A673 (cell line): Measurements from ENCODE around the gene COMT. TPM values are rescaled to one million over a fixed set of nuclear protein-coding genes. Genes with fewer than 3 reads are reported as not detected.
A peak's percentile ranks its signal among the peaks of the same experiment; 100 is the strongest.

ENCODE experiments used
- BruUV-seq: library from RNA; stranded (reverse); fragments of 400-500 nt; replicated peaks from 2 replicates; lab custom pipeline; 2021; lab: Mats Ljungman, UMichigan
- CTCF ChIA-PET: fragments of 300-600 bp; sonication (Branson Sonifier 250); formaldehyde crosslinking; loops from one replicate; lab custom pipeline; 2022; ENCODE audit warnings: antibody characterized with exemption; lab: Charles Lee
- POLR2A ChIA-PET: fragments of 300-600 bp; sonication (Branson Sonifier 250); formaldehyde crosslinking; loops from one replicate; lab custom pipeline; 2022; ENCODE audit warnings: antibody characterized with exemption; ENCODE audit not compliant: low non-redundant PET; lab: Charles Lee
- DNase-seq: peaks from one replicate; pipeline ENCODE4 v3.0.0-alpha.2; 2015; ENCODE audit warnings: low spot score
- H3K27ac ChIP-seq: fragments of 200-600 bp; sonication (generic); 2 replicates; pipeline ENCODE4 v1.5.1; 2016; ENCODE audit warnings: mixed run types, low read depth, mild to moderate bottlenecking, mixed read lengths, antibody characterized with exemption, low read length; ENCODE audit not compliant: poor library complexity, severe bottlenecking
- H3K27me3 ChIP-seq: fragments of 200-600 bp; sonication (generic); replicated peaks from 2 replicates; pipeline ENCODE4 v1.6.1; 2017; ENCODE audit warnings: mixed run types, low read depth, mild to moderate bottlenecking, mixed read lengths, antibody characterized with exemption, low read length; ENCODE audit not compliant: insufficient read depth, poor library complexity
- H3K36me3 ChIP-seq: fragments of 200-600 bp; sonication (generic); 2 replicates; pipeline ENCODE4 v1.6.1; 2016; ENCODE audit warnings: mixed run types, mild to moderate bottlenecking, mixed read lengths, antibody characterized with exemption, low read length; ENCODE audit not compliant: insufficient read depth, poor library complexity, severe bottlenecking
- H3K4me1 ChIP-seq: fragments of 200-600 bp; sonication (generic); 2 replicates; pipeline ENCODE4 v1.6.1; 2017; ENCODE audit warnings: mixed run types, mild to moderate bottlenecking, mixed read lengths, antibody characterized with exemption, low read length; ENCODE audit not compliant: insufficient read depth, poor library complexity, severe bottlenecking
- H3K4me3 ChIP-seq: fragments of 200-600 bp; sonication (generic); 2 replicates; pipeline ENCODE4 v1.5.1; 2016; ENCODE audit warnings: low read depth, mixed run types, mild to moderate bottlenecking, mixed read lengths, low read length; ENCODE audit not compliant: poor library complexity, severe bottlenecking
- H3K9me3 ChIP-seq: fragments of 200-600 bp; sonication (generic); 2 replicates; pipeline ENCODE4 v1.6.1; 2016; ENCODE audit warnings: mixed run types, low read depth, mild to moderate bottlenecking, mixed read lengths, antibody characterized with exemption, low read length; ENCODE audit not compliant: poor library complexity, severe bottlenecking
- CTCF ChIP-seq: fragments of 300-800, 200-600 bp; sonication (generic); conservative IDR thresholded peaks from 2 replicates; pipeline ENCODE4 v1.5.1; 2017; ENCODE audit warnings: low read depth, mild to moderate bottlenecking, antibody characterized with exemption, low read length, moderate library complexity, mixed read lengths
- EZH2 ChIP-seq: fragments of 200-600 bp; sonication (generic); IDR thresholded peaks from 2 replicates; pipeline ENCODE4 v1.6.1; 2017; ENCODE audit warnings: borderline replicate concordance, low read depth, mild to moderate bottlenecking, mixed read lengths, antibody characterized with exemption, low read length; ENCODE audit not compliant: poor library complexity, severe bottlenecking
- intact Hi-C: fragments of 100-400 bp; cut with micrococcal nuclease; formaldehyde crosslinking; loops from one replicate; pipeline ENCODE4 v1.10.0; 2022; ENCODE audit not compliant: unreplicated experiment
- total RNA-seq: library from RNA; stranded (reverse); gene quantifications from 2 replicates; pipeline ENCODE4 v1.2.3, GENCODE V29; 2021

COMT gene
- total RNA-seq, 1 experiment from 2014 or later, result 87.8 TPM

DNA sequence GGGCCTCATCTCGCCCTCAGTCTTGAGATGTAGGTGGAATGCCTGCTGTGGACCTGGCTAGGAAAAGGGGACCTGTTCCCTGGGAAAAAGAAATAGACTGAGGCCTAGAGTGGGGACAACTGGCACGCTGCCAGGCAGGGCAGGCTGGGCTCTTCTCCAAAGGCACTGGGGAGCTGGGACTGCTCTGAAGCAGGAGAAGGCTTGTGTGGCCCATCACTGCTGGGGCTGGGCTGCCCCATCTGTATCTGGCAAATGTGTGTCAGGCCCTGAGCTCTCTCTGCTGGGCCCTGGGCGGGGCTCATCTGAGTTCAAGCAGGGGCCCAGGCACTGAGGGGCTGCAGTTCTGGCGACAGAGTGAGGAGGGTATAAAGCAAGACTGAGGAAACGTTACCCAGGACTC is 42.2 kb downstream of the COMT start:
- Histone ChIP-seq H3K27me3 (no peaks in the 10 kb centered on the region), H3K4me1 (no peaks in the 10 kb centered on the region), H3K4me3 (no peak overlapping the region), H3K27ac (no peak overlapping the region), H3K9me3 (no peaks in the 10 kb centered on the region), H3K36me3 (no peaks in the 10 kb centered on the region)
- no peak for TF ChIP-seq EZH2
- no peak for TF ChIP-seq CTCF
- ChIA-PET POLR2A (no interaction called here), CTCF (no interaction called here)
- no TSS peak for BruUV-seq
- no peak for DNase-seq
- intact Hi-C loops, result no loop called here

DNA sequence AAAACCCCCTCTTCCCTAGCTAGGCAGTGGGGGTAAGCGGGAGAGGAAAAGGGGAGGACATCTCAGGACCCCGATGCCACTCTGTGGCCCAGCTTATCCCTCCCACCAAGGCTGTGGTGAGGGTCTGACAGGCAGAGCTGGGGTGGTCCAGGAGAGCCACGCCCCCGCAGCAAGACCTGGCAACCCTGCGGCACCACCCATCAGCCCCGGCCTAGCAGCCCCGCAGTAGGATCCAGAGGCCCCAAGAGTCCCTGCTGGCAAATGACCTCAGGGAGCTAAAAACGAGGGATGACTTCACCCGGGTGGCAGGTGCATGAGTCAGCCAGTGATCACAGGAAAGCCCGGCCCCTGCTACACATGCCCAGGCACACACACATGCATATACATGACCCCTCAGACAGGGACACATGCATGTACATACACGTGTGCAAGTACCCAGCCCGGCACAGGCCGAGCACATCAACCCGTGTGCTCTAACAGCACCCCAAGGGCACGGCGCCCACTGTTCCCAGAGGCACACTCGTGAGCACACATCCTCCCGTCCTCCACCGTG is 42.7 kb downstream of the COMT start:
- Histone ChIP-seq H3K9me3 (no peaks in the 10 kb centered on the region), H3K36me3 (no peaks in the 10 kb centered on the region), H3K4me1 (no peaks in the 10 kb centered on the region), H3K4me3 (no peak overlapping the region), H3K27ac (no peak overlapping the region), H3K27me3 (no peaks in the 10 kb centered on the region)
- no TSS peak for BruUV-seq
- ChIA-PET CTCF (no interaction called here), POLR2A (no interaction called here)
- TF ChIP-seq EZH2, result no peak
- no peak for TF ChIP-seq CTCF
- intact Hi-C loops, result no loop called here
- DNase-seq, result peak; percentile 48

DNA sequence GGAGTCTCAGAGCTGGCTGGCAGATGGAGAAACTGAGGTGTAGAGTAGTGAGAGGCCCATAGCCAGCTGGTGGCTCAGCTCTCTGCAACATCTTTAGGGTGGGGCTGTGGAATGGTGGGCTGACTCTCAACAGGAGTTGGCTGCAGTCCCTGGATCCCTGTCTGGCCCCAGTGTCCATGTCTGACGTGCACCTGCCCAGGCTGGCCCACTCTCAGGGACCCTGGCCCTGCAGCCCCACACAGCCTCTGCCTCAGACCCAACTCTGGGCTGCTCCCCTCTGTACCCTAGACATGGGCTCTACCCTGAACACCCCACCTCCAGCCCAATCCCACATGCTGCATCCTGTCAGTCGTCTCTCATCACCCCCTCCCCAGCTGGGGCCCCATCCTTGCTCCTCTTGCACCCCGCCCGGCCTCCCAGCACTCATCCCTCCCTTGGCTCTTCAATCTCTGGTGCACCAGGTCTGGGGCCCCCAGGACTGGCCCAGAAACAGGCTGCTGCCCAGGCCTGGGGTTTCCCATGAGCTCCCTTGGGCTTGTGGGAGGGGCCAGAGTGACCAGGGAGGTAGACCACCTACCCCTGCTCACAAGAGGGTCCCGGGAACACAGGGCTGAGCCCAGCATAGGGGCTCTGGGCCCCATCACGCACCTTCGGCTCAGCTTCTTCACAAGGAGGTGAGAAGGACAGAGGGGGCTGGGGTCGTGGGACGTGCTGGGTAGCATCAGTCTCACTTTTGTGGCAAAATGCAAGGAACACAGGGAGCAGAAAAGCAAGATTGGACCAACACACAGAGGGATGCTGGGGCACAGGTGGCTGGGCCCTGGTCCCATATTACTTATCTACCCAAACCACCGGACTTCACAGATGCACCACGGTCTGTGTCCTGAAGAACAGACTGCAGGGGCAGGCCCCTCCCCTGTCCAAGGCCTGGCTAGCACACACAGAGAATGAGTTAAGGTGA is 43.6 kb downstream of the COMT start:
- CTCF ChIA-PET, result no interaction called here
- no TSS peak for BruUV-seq
- no peaks in the 10 kb centered on the region for H3K27me3 ChIP-seq
- intact Hi-C loops, result no loop called here
- no peak overlapping the region for H3K4me3 ChIP-seq
- no peaks in the 10 kb centered on the region for H3K4me1 ChIP-seq
- TF ChIP-seq CTCF (no peak), EZH2 (no peak)
- H3K9me3 ChIP-seq, result no peaks in the 10 kb centered on the region
- H3K27ac ChIP-seq, result no peak overlapping the region
- no peak for DNase-seq
- POLR2A ChIA-PET, result no interaction called here
- H3K36me3 ChIP-seq, result no peaks in the 10 kb centered on the region
